RPMI7951 (cell line): Measurements from ENCODE around the gene PLAC1. TPM values are rescaled to one million over a fixed set of nuclear protein-coding genes. Genes with fewer than 3 reads are reported as not detected.

Experiments
- DNase-seq: peaks from one replicate; pipeline ENCODE4 v3.0.0-alpha.2; 2012; ENCODE audit warnings: low read depth
- total RNA-seq: library from RNA; depleted of rRNA; stranded (reverse); fragments of >200 nt; shearing (Covaris generic); gene quantifications from 2 replicates; pipeline ENCODE4 v1.2.3, GENCODE V29; 2014

The PLAC1 gene
- total RNA-seq, 1 experiment from 2014 or later, result 0.12 TPM

- DNase-seq, result peak; percentile 76
Measured at GRCh38 chrX:134670134-134670924, 12.1 kb upstream of the PLAC1 start.

- peak; percentile 84 for DNase-seq
Measured at GRCh38 chrX:134669378-134670098, 11.3 kb upstream of the PLAC1 start.

GRCh38 chrX:134664202-134664601 is 5.9 kb upstream of the PLAC1 start:
- no peak for DNase-seq

GRCh38 chrX:134661295-134661694 is 3.0 kb upstream of the PLAC1 start:
- no peak for DNase-seq

GRCh38 chrX:134660627-134661026 is 2.4 kb upstream of the PLAC1 start:
- no peak for DNase-seq

- DNase-seq, result no peak
Measured at GRCh38 chrX:134659761-134660160, 1.5 kb upstream of the PLAC1 start.

- no peak for DNase-seq
Measured at GRCh38 chrX:134658760-134659023, 421 bp upstream of the PLAC1 start.

- DNase-seq, result no peak
Measured at GRCh38 chrX:134654398-134655012, 3.8 kb downstream of the PLAC1 start.

- DNase-seq, result no peak
Measured at GRCh38 chrX:134653835-134654234, 4.4 kb downstream of the PLAC1 start.

GRCh38 chrX:134650701-134651100 is 7.6 kb downstream of the PLAC1 start:
- no peak for DNase-seq

GRCh38 chrX:134649770-134650169 is 8.5 kb downstream of the PLAC1 start:
- no peak for DNase-seq

GRCh38 chrX:134647477-134647877 is 10.8 kb downstream of the PLAC1 start:
- DNase-seq, result no peak

- DNase-seq, result no peak
Measured at GRCh38 chrX:134646691-134647090, 11.6 kb downstream of the PLAC1 start.

- DNase-seq, result no peak
Measured at GRCh38 chrX:134645936-134646543, 12.2 kb downstream of the PLAC1 start.

GRCh38 chrX:134642386-134642785 is 15.9 kb downstream of the PLAC1 start:
- no peak for DNase-seq

GRCh38 chrX:134641346-134641745 is 16.9 kb downstream of the PLAC1 start:
- DNase-seq, result no peak

GRCh38 chrX:134640914-134641313 is 17.4 kb downstream of the PLAC1 start:
- DNase-seq, result no peak

- peak; percentile 39 for DNase-seq
Measured at GRCh38 chrX:134636851-134637250, 21.4 kb downstream of the PLAC1 start.

GRCh38 chrX:134634691-134635090 is 23.6 kb downstream of the PLAC1 start:
- peak; percentile 64 for DNase-seq

GRCh38 chrX:134633832-134634231 is 24.4 kb downstream of the PLAC1 start:
- no peak for DNase-seq

GRCh38 chrX:134633394-134633793 is 24.9 kb downstream of the PLAC1 start:
- no peak for DNase-seq

- DNase-seq, result no peak
Measured at GRCh38 chrX:134632355-134632754, 25.9 kb downstream of the PLAC1 start.
